Activated naive CD8-positive, alpha-beta T cell treated with anti-CD3 and anti-CD28 coated beads, Interleukin-2, amount 50 U/mL, for 16 hours (primary cell): ENCODE measurements around the gene PDE11A.
"Not testable (repeated sequence)": the region's sequence is repeated elsewhere in the genome, so short reads cannot be mapped to it uniquely, and the experiment has no call there.

ENCODE experiments used
- DNase-seq: peaks from one replicate; pipeline ENCODE4 v3.0.0-alpha.2; 2020; ENCODE audit warnings: low read depth, low spot score

Gene PDE11A

GRCh38 chr2:178072383-178073301 lies at the start of gene PDE11A:
Gene PDE11A, minus strand, starts transcription at chr2:178072777. Its CDS starts 340 bp downstream, at chr2:178072437.
- no peak for DNase-seq

- DNase-seq: no peak
These were observed 46.8 kb upstream of the PDE11A start for GRCh38 chr2:178119179-178119922.

- no peak for DNase-seq
These were observed 45.1 kb upstream of the PDE11A start for GRCh38 chr2:178117725-178118124.

GRCh38 chr2:178115271-178115670 lies 42.7 kb upstream of the PDE11A start:
- no peak for DNase-seq

- DNase-seq: no peak
These were observed 41.9 kb upstream of the PDE11A start for GRCh38 chr2:178114462-178114861.

GRCh38 chr2:178112202-178113152 lies 39.9 kb upstream of the PDE11A start, which contains the start of gene RBM45:
Gene RBM45, plus strand, starts transcription at chr2:178112437. Its CDS starts 110 bp downstream, at chr2:178112547.
- DNase-seq: peak; percentile 59

- no peak for DNase-seq
These were observed 39.2 kb upstream of the PDE11A start for GRCh38 chr2:178111743-178112142.

- DNase-seq: no peak
These were observed 38.1 kb upstream of the PDE11A start for GRCh38 chr2:178110681-178111080.

GRCh38 chr2:178109813-178110212 lies 37.2 kb upstream of the PDE11A start:
- DNase-seq: no peak

GRCh38 chr2:178108176-178108575 lies 35.6 kb upstream of the PDE11A start:
- no peak for DNase-seq

- no peak for DNase-seq
These were observed 33.5 kb upstream of the PDE11A start for GRCh38 chr2:178106053-178106452.

- no peak for DNase-seq
These were observed 33.0 kb upstream of the PDE11A start for GRCh38 chr2:178105566-178105965.

- no peak for DNase-seq
These were observed 28.9 kb upstream of the PDE11A start for GRCh38 chr2:178101321-178102079.

GRCh38 chr2:178093471-178093870 lies 20.9 kb upstream of the PDE11A start:
- no peak for DNase-seq

- no peak for DNase-seq
These were observed 16.2 kb upstream of the PDE11A start for GRCh38 chr2:178088774-178089270.

GRCh38 chr2:178084273-178084672 lies 11.7 kb upstream of the PDE11A start:
- DNase-seq: no peak

GRCh38 chr2:178082408-178083045 lies 9.9 kb upstream of the PDE11A start:
- DNase-seq: no peak

- not testable (repeated sequence) for DNase-seq
These were observed 6.7 kb upstream of the PDE11A start for GRCh38 chr2:178079279-178079678.

GRCh38 chr2:178076130-178076529 lies 3.6 kb upstream of the PDE11A start:
- no peak for DNase-seq

GRCh38 chr2:178075006-178075326 lies 2.4 kb upstream of the PDE11A start:
- no peak for DNase-seq
